ENCODE data around the gene TEDDM1. TPM values are rescaled to one million over a fixed set of nuclear protein-coding genes. Genes with fewer than 3 reads are reported as not detected.

Gene TEDDM1
- polyA plus RNA-seq, 1 of the 3 experiments (the other 2 are of a cell fraction): not detected

DNA sequence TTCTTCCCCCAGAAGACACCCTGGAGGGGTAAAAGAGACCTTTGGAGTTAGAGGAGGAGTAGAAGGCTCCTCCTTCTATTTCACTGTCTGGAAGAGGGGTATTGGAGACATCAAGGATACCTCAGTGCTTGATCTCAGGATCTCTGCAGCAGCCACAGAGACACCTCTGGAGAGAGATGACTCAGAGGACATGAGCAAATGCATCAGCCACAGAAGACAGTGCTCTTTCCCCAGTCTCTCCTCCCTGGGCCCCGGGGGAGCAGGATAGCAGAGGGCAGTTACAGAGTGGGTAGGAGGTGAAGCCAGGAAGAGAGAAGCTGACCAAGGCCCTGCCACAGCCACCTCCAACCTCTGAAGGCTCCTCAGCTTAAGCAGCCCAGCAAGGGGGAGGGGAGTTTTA is 15.3 kb upstream of the TEDDM1 start (continued):
- TF ChIP-seq, protein P1, sequence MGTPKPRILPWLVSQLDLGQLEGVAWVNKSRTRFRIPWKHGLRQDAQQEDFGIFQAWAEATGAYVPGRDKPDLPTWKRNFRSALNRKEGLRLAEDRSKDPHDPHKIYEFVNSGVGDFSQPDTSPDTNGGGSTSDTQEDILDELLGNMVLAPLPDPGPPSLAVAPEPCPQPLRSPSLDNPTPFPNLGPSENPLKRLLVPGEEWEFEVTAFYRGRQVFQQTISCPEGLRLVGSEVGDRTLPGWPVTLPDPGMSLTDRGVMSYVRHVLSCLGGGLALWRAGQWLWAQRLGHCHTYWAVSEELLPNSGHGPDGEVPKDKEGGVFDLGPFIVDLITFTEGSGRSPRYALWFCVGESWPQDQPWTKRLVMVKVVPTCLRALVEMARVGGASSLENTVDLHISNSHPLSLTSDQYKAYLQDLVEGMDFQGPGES (IDR thresholded peaks at IDR 0.05; ENCODE audit: low read depth, low read length): no peak
- no peak for TF ChIP-seq ELF1 (IDR thresholded peaks at IDR 0.05)
- TF ChIP-seq, protein P2, sequence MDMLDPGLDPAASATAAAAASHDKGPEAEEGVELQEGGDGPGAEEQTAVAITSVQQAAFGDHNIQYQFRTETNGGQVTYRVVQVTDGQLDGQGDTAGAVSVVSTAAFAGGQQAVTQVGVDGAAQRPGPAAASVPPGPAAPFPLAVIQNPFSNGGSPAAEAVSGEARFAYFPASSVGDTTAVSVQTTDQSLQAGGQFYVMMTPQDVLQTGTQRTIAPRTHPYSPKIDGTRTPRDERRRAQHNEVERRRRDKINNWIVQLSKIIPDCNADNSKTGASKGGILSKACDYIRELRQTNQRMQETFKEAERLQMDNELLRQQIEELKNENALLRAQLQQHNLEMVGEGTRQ (IDR thresholded peaks at IDR 0.05; ENCODE audit: borderline replicate concordance, low read depth, low read length): no peak
- no peak for TF ChIP-seq EP300 (IDR thresholded peaks at IDR 0.05; ENCODE audit: borderline replicate concordance in 1 of 2, low read depth in 1 of 2, low read length in 1 of 2)
- no peak for TF ChIP-seq RAD21 (IDR thresholded peaks at IDR 0.05; ENCODE audit: low read length)
- no peak for TF ChIP-seq CHD2 (IDR thresholded peaks at IDR 0.05; ENCODE audit: low read length, partially characterized antibody)
- TF ChIP-seq MEF2A (IDR thresholded peaks at IDR 0.05; ENCODE audit: borderline replicate concordance, low read depth): no peak
- TF ChIP-seq, protein P3, sequence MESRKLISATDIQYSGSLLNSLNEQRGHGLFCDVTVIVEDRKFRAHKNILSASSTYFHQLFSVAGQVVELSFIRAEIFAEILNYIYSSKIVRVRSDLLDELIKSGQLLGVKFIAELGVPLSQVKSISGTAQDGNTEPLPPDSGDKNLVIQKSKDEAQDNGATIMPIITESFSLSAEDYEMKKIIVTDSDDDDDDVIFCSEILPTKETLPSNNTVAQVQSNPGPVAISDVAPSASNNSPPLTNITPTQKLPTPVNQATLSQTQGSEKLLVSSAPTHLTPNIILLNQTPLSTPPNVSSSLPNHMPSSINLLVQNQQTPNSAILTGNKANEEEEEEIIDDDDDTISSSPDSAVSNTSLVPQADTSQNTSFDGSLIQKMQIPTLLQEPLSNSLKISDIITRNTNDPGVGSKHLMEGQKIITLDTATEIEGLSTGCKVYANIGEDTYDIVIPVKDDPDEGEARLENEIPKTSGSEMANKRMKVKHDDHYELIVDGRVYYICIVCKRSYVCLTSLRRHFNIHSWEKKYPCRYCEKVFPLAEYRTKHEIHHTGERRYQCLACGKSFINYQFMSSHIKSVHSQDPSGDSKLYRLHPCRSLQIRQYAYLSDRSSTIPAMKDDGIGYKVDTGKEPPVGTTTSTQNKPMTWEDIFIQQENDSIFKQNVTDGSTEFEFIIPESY (IDR thresholded peaks at IDR 0.05; ENCODE audit: borderline replicate concordance, low read depth): no peak

DNA sequence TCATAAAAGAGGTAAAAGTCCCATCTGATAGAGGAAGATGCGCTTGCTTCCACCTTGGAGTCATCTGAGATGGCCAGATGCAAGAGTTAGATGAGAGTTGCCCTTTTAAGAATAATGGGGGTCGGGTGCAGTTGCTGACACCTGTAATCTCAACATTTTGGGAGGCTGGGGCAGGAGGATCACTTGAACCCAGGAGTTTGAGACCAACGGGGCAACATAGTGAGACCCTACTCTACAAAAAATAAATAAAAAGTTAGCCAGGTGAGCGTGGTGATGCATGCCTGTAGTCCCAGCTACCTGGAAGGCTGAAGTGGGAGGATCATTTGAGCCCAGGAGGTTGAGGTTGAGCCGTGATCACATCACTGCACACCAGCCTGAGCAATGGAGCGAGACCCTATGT is 13.5 kb upstream of the TEDDM1 start:
- ChIA-PET CTCF (no interaction called here), POLR2A (no interaction called here)
- Histone ChIP-seq H4K20me1 (ENCODE audit: insufficient read depth) (no peaks in the 10 kb centered on the region), H3F3A (replicated peaks; ENCODE audit: insufficient read depth) (no peaks in the 10 kb centered on the region), H3K9ac (no peak overlapping the region), H3K27me3 (ENCODE audit: insufficient read depth) (no peaks in the 10 kb centered on the region; the same call in 1 of the 2 replicates), H3K4me1 (ENCODE audit: control insufficient read depth in 1 of 2, insufficient read depth in 2 of 2, low read depth in 1 of 2, low read length in 1 of 2) (no peaks in the 10 kb centered on the region), H3K36me3 (replicated peaks in 1 of 2; ENCODE audit: control insufficient read depth in 1 of 2, insufficient read depth in 2 of 2, low read length in 1 of 2) (no peaks in the 10 kb centered on the region), H2AFZ (ENCODE audit: low read depth) (no peak overlapping the region), H3K4me2 (no peak overlapping the region), H3K9me2 (no peaks in the 10 kb centered on the region), H3K9me3 (no peaks in the 10 kb centered on the region), H3K4me3 (ENCODE audit: low read depth in 2 of 2, low read length in 1 of 2) (no peak overlapping the region), H3K27ac (ENCODE audit: low read depth in 2 of 2, low read length in 1 of 2) (no peak overlapping the region), H3K79me2 (ENCODE audit: insufficient read depth) (no peaks in the 10 kb centered on the region)
- TF ChIP-seq MXI1 (IDR thresholded peaks at IDR 0.05; ENCODE audit: low read depth, low read length) (no peak), NRF1 (IDR thresholded peaks at IDR 0.05; ENCODE audit: low read depth, low read length) (no peak), GABPA (IDR thresholded peaks at IDR 0.05; ENCODE audit: low read depth) (no peak)
- 26% methylated on average over 6 of the region's 6 CpGs for WGBS (ENCODE audit: low lambda C conversion rate)
- DNase-seq: no peak

DNA sequence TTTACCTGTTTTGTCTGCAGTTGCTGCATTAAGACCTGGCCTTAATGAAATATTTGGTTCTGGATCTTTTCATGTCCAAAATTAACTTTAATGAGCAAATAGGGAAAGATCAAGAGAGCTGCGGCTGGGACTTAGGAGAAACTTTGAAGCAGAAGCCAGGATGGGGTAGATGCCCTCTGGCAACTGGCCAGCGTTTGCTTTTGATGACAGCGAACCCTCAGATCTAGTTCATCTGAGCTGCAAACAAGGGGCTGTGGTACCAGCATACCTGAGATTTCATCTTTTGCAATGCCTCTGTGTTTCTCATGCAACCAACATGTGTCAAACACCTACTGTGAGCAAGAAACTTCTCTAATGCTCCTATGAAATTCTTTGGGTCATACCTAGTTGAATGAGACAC is 13.0 kb upstream of the TEDDM1 start:
- Histone ChIP-seq H3K36me3 (replicated peaks in 1 of 2; ENCODE audit: control insufficient read depth in 1 of 2, insufficient read depth in 2 of 2, low read length in 1 of 2) (no peaks in the 10 kb centered on the region), H3F3A (replicated peaks; ENCODE audit: insufficient read depth) (no peaks in the 10 kb centered on the region), H3K9ac (no peak overlapping the region), H3K27ac (ENCODE audit: low read depth in 2 of 2, low read length in 1 of 2) (no peak overlapping the region), H3K4me3 (ENCODE audit: low read depth in 2 of 2, low read length in 1 of 2) (no peak overlapping the region), H3K4me2 (no peak overlapping the region), H3K9me3 (no peaks in the 10 kb centered on the region), H2AFZ (ENCODE audit: low read depth) (no peak overlapping the region), H3K9me2 (no peaks in the 10 kb centered on the region), H3K4me1 (ENCODE audit: control insufficient read depth in 1 of 2, insufficient read depth in 2 of 2, low read depth in 1 of 2, low read length in 1 of 2) (no peaks in the 10 kb centered on the region), H3K27me3 (ENCODE audit: insufficient read depth) (no peaks in the 10 kb centered on the region; the same call in 1 of the 2 replicates), H4K20me1 (ENCODE audit: insufficient read depth) (no peaks in the 10 kb centered on the region), H3K79me2 (ENCODE audit: insufficient read depth) (no peaks in the 10 kb centered on the region)
- DNase-seq: no peak
- POLR2A ChIA-PET: no interaction called here
- 39% methylated on average over 3 of the region's 3 CpGs for WGBS (ENCODE audit: low lambda C conversion rate)
- CTCF ChIA-PET: interaction anchor here (1.4 kb wide), 1 partner anchor 271 kb away, joined by 4 read pairs; no protein-coding TSS in a partner anchor
- TF ChIP-seq MXI1 (IDR thresholded peaks at IDR 0.05; ENCODE audit: low read depth, low read length) (no peak), JUND (IDR thresholded peaks at IDR 0.05) (no peak), GABPA (IDR thresholded peaks at IDR 0.05; ENCODE audit: low read depth) (no peak), MEF2A (IDR thresholded peaks at IDR 0.05; ENCODE audit: borderline replicate concordance, low read depth) (no peak), RCOR1 (IDR thresholded peaks at IDR 0.05; ENCODE audit: low read length) (no peak), POLR2AphosphoS5 (IDR thresholded peaks at IDR 0.05; ENCODE audit: low read depth, low read length) (no peak), EP300 (IDR thresholded peaks at IDR 0.05; ENCODE audit: borderline replicate concordance in 1 of 2, low read depth in 1 of 2, low read length in 1 of 2) (no peak)
- TF ChIP-seq, protein P4, sequence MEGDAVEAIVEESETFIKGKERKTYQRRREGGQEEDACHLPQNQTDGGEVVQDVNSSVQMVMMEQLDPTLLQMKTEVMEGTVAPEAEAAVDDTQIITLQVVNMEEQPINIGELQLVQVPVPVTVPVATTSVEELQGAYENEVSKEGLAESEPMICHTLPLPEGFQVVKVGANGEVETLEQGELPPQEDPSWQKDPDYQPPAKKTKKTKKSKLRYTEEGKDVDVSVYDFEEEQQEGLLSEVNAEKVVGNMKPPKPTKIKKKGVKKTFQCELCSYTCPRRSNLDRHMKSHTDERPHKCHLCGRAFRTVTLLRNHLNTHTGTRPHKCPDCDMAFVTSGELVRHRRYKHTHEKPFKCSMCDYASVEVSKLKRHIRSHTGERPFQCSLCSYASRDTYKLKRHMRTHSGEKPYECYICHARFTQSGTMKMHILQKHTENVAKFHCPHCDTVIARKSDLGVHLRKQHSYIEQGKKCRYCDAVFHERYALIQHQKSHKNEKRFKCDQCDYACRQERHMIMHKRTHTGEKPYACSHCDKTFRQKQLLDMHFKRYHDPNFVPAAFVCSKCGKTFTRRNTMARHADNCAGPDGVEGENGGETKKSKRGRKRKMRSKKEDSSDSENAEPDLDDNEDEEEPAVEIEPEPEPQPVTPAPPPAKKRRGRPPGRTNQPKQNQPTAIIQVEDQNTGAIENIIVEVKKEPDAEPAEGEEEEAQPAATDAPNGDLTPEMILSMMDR (IDR thresholded peaks at IDR 0.05): no peak
- TF ChIP-seq, protein P2 (IDR thresholded peaks at IDR 0.05; ENCODE audit: borderline replicate concordance, low read depth, low read length): no peak
- TF ChIP-seq, protein P1 (IDR thresholded peaks at IDR 0.05; ENCODE audit: low read depth, low read length): no peak
